A549 treated with AZD9567 at 1 μM for 4 hours (cell line): ENCODE data around the gene SH3GLB1. TPM values are rescaled to one million over a fixed set of nuclear protein-coding genes. Genes with fewer than 3 reads are reported as not detected.

ENCODE experiments used
- total RNA-seq: library from RNA; stranded (reverse); fragments of 200-300 nt; extraction: Qiagen RNA extraction; gene quantifications from 5 replicates; pipeline ENCODE4 v1.2.3, GENCODE V29; 2022; ENCODE audit not compliant: insufficient read depth

The SH3GLB1 gene
- total RNA-seq: 32.9 to 38.7 TPM (median 37.2 TPM) in 5 replicates

DNA sequence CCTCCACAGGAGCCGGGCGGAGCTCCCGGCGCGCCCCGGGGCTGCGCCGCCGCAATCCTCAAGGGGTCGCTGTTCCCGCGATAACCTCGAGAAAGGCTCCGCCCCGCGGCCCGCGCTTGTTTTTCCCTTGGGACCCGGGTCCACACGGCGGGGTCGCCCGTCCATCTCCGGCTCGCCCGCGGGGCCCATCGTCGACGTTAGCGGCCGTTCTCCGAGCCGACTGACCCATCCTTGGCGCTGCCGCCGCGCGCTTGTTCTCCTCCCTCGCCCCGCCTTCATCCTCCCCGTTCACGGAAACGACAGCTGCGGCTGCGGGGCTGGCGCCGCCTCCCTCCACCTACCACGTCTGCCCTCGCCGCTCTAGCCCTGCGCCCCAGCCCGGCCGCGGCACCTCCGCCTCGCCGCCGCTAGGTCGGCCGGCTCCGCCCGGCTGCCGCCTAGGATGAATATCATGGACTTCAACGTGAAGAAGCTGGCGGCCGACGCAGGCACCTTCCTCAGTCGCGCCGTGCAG lies at the start of gene SH3GLB1:
Gene SH3GLB1, plus strand, starts transcription at position 119 of the 514 bp plus-strand sequence. Its CDS starts 324 bp downstream, at position 443.

Other genes with a start within 250 kb of the SH3GLB1 start
- gene CLCA1, start 235.6 kb upstream of the SH3GLB1 start, total RNA-seq: not detected in 5 replicates
- gene CLCA4, start 157.5 kb upstream of the SH3GLB1 start, total RNA-seq: not detected in 5 replicates
- gene SELENOF, start 209.6 kb downstream of the SH3GLB1 start, total RNA-seq: 145 to 178 TPM (median 161 TPM) in 5 replicates
- gene HS2ST1, start 210.1 kb downstream of the SH3GLB1 start, total RNA-seq: 9.2 to 12.6 TPM (median 11.3 TPM) in 5 replicates